ENCODE results near the gene GNG11.

GRCh38 chr7:93941945-93942344, 20.4 kb downstream of the GNG11 start:
- TF ChIP-seq, protein P1, sequence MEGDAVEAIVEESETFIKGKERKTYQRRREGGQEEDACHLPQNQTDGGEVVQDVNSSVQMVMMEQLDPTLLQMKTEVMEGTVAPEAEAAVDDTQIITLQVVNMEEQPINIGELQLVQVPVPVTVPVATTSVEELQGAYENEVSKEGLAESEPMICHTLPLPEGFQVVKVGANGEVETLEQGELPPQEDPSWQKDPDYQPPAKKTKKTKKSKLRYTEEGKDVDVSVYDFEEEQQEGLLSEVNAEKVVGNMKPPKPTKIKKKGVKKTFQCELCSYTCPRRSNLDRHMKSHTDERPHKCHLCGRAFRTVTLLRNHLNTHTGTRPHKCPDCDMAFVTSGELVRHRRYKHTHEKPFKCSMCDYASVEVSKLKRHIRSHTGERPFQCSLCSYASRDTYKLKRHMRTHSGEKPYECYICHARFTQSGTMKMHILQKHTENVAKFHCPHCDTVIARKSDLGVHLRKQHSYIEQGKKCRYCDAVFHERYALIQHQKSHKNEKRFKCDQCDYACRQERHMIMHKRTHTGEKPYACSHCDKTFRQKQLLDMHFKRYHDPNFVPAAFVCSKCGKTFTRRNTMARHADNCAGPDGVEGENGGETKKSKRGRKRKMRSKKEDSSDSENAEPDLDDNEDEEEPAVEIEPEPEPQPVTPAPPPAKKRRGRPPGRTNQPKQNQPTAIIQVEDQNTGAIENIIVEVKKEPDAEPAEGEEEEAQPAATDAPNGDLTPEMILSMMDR (IDR thresholded peaks at IDR 0.05) = no peak
- no peak for TF ChIP-seq POLR2A (IDR thresholded peaks at IDR 0.05)

Data from testis (tissue), 2 donors.